ENCODE data around the gene ARID4B. TPM values are rescaled to one million over a fixed set of nuclear protein-coding genes. Genes with fewer than 3 reads are reported as not detected.
"Not testable (repeated sequence)": the region's sequence is repeated elsewhere in the genome, so short reads cannot be mapped to it uniquely, and the experiment has no call there.

The ARID4B gene
- total RNA-seq, 1 experiment from 2014 or later, result 48.7 TPM

GRCh38 chr1:235205687-235206086, 122.3 kb downstream of the ARID4B start:
- DNase-seq (ENCODE audit: unreplicated experiment), result no peak
- TF ChIP-seq CTCF (IDR thresholded peaks at IDR 0.05; ENCODE audit: unreplicated experiment), result no peak
- ChIA-PET CTCF (interaction anchor here (1.1 to 1.4 kb wide), 3 partner anchors 9 to 210 kb away, joined by 3 to 7 read pairs (median 5); no protein-coding TSS in a partner anchor), POLR2A (interaction anchor here (0.7 to 1.2 kb wide), 6 partner anchors 11 to 815 kb away, joined by 3 to 5 read pairs (median 4); partner anchors contain the start of gene RBM34)
- BruUV-seq (replicated peaks), result no TSS peak
- no peaks in the 10 kb centered on the region for H3K4me1 Mint-ChIP-seq (ENCODE audit: insufficient read depth, unreplicated experiment)
- no peaks in the 10 kb centered on the region for H3K27me3 Mint-ChIP-seq (ENCODE audit: insufficient read depth, unreplicated experiment)
- no peak overlapping the region for H3K27ac Mint-ChIP-seq (ENCODE audit: low read depth, unreplicated experiment)
- H3K36me3 Mint-ChIP-seq (ENCODE audit: insufficient read depth, unreplicated experiment), result peaks cover 75% of the 10 kb centered on the region
- no peaks in the 10 kb centered on the region for H3K9me3 Mint-ChIP-seq (ENCODE audit: unreplicated experiment)
- H3K4me3 Mint-ChIP-seq (ENCODE audit: unreplicated experiment), result no peak overlapping the region
- intact Hi-C loops (cut with micrococcal nuclease), result no loop called here

- Mint-ChIP-seq H3K9me3 (ENCODE audit: unreplicated experiment) (no peaks in the 10 kb centered on the region), H3K4me3 (ENCODE audit: unreplicated experiment) (no peak overlapping the region), H3K27ac (ENCODE audit: low read depth, unreplicated experiment) (no peak overlapping the region), H3K4me1 (ENCODE audit: insufficient read depth, unreplicated experiment) (peaks cover 9% of the 10 kb centered on the region), H3K36me3 (ENCODE audit: insufficient read depth, unreplicated experiment) (peaks cover 69% of the 10 kb centered on the region), H3K27me3 (ENCODE audit: insufficient read depth, unreplicated experiment) (no peaks in the 10 kb centered on the region)
- CTCF ChIA-PET, result interaction anchor here (0.5 kb wide), 1 partner anchor 44 kb away, joined by 3 read pairs; no protein-coding TSS in a partner anchor
- TF ChIP-seq CTCF (IDR thresholded peaks at IDR 0.05; ENCODE audit: unreplicated experiment), result no peak
- DNase-seq (ENCODE audit: unreplicated experiment), result no peak
- intact Hi-C loops (cut with micrococcal nuclease), result no loop called here
- no TSS peak for BruUV-seq (replicated peaks)
- POLR2A ChIA-PET, result interaction anchor here (0.6 to 1.6 kb wide), 2 partner anchors 125 to 442 kb away, joined by 6 read pairs; partner anchors contain the start of genes ARID4B and GGPS1
Measured at GRCh38 chr1:235203428-235203827, 124.6 kb downstream of the ARID4B start.

- CTCF ChIA-PET; H3K27me3 Mint-ChIP-seq (ENCODE audit: insufficient read depth, unreplicated experiment); DNase-seq (ENCODE audit: unreplicated experiment): not testable (repeated sequence)
Measured at GRCh38 chr1:235202447-235202846, 125.5 kb downstream of the ARID4B start.

GRCh38 chr1:235199441-235199840, 128.5 kb downstream of the ARID4B start:
- BruUV-seq (replicated peaks), result no TSS peak
- Mint-ChIP-seq H3K4me3 (ENCODE audit: unreplicated experiment) (no peak overlapping the region), H3K4me1 (ENCODE audit: insufficient read depth, unreplicated experiment) (peaks cover 9% of the 10 kb centered on the region), H3K27me3 (ENCODE audit: insufficient read depth, unreplicated experiment) (no peaks in the 10 kb centered on the region), H3K27ac (ENCODE audit: low read depth, unreplicated experiment) (peak overlapping the region; percentile 13), H3K36me3 (ENCODE audit: insufficient read depth, unreplicated experiment) (peaks cover 44% of the 10 kb centered on the region), H3K9me3 (ENCODE audit: unreplicated experiment) (no peaks in the 10 kb centered on the region)
- ChIA-PET POLR2A (interaction anchor here (0.7 to 1.7 kb wide), 7 partner anchors 11 to 245 kb away, joined by 3 to 5 read pairs (median 4); no protein-coding TSS in a partner anchor), CTCF (interaction anchor here (0.6 to 2.0 kb wide), 9 partner anchors 13 to 455 kb away, joined by 3 to 8 read pairs (median 3); no protein-coding TSS in a partner anchor)
- intact Hi-C loops (cut with micrococcal nuclease), result loop anchor here (1.0 kb wide), 1 partner anchor 218 kb away; no protein-coding TSS in a partner anchor
- DNase-seq (ENCODE audit: unreplicated experiment), result peak; percentile 44
- TF ChIP-seq CTCF (IDR thresholded peaks at IDR 0.05; ENCODE audit: unreplicated experiment), result peak; percentile 31

More at GRCh38 chr1:235202447-235202846, 125.5 kb downstream of the ARID4B start:
- POLR2A ChIA-PET, result interaction anchor here (0.7 to 1.6 kb wide), 2 partner anchors 126 to 1544 kb away, joined by 4 to 6 read pairs; partner anchors contain the start of genes ARID4B and GGPS1
- peaks cover 61% of the 10 kb centered on the region for H3K36me3 Mint-ChIP-seq (ENCODE audit: insufficient read depth, unreplicated experiment)
- H3K9me3 Mint-ChIP-seq (ENCODE audit: unreplicated experiment); H3K4me1 Mint-ChIP-seq (ENCODE audit: insufficient read depth, unreplicated experiment); BruUV-seq (replicated peaks); H3K27ac Mint-ChIP-seq (ENCODE audit: low read depth, unreplicated experiment); intact Hi-C loops (cut with micrococcal nuclease); H3K4me3 Mint-ChIP-seq (ENCODE audit: unreplicated experiment): not testable (repeated sequence)

Measured in MCF 10A (cell line).